ENCODE results near the gene CACNG7.

GRCh38 chr19:53982001-53982451, 72.9 kb downstream of the CACNG7 start:
- TF ChIP-seq POLR2A (IDR thresholded peaks at IDR 0.05; ENCODE audit: low read depth, low read length) (no peak), TAF1 (IDR thresholded peaks at IDR 0.05; ENCODE audit: borderline replicate concordance, low read depth, low read length) (no peak), POLR2AphosphoS5 (IDR thresholded peaks at IDR 0.05; ENCODE audit: low read depth, low read length) (no peak)
